Calu3 (cell line): ENCODE measurements around the gene NHLRC4. TPM values are rescaled to one million over a fixed set of nuclear protein-coding genes. Genes with fewer than 3 reads are reported as not detected.

Source experiments
- BruUV-seq: library from RNA; stranded (reverse); fragments of 400-500 nt; replicated peaks from 2 replicates; lab custom pipeline; 2021; lab: Mats Ljungman, UMichigan
- CTCF ChIA-PET: fragments of 300-600 bp; sonication (Branson Sonifier 250); formaldehyde crosslinking; loops from one replicate; lab custom pipeline; 2022; ENCODE audit warnings: antibody characterized with exemption; lab: Charles Lee
- DNase-seq: peaks from one replicate; pipeline ENCODE4 v3.0.0; 2022
- H3K27ac Mint-ChIP-seq: one replicate; pipeline ENCODE4 v1.8.0; 2022; ENCODE audit warnings: mixed read lengths; ENCODE audit not compliant: unreplicated experiment
- H3K27me3 Mint-ChIP-seq: one replicate; pipeline ENCODE4 v1.8.0; 2022; ENCODE audit warnings: mixed read lengths; ENCODE audit not compliant: unreplicated experiment
- H3K36me3 Mint-ChIP-seq: one replicate; pipeline ENCODE4 v1.8.0; 2022; ENCODE audit warnings: mild to moderate bottlenecking, moderate library complexity, mixed read lengths; ENCODE audit not compliant: insufficient read depth, unreplicated experiment
- H3K4me1 Mint-ChIP-seq: one replicate; pipeline ENCODE4 v1.8.0; 2022; ENCODE audit warnings: mild to moderate bottlenecking, low read depth, mixed read lengths; ENCODE audit not compliant: unreplicated experiment
- H3K4me3 Mint-ChIP-seq: one replicate; pipeline ENCODE4 v1.8.0; 2022; ENCODE audit warnings: mild to moderate bottlenecking, low read depth, moderate library complexity, mixed read lengths; ENCODE audit not compliant: unreplicated experiment
- H3K9me3 Mint-ChIP-seq: one replicate; pipeline ENCODE4 v1.8.0; 2022; ENCODE audit warnings: low read depth, mixed read lengths; ENCODE audit not compliant: unreplicated experiment
- intact Hi-C: fragments of 100-400 bp; cut with micrococcal nuclease; formaldehyde crosslinking; loops from one replicate; pipeline ENCODE4 v1.10.0; 2022; ENCODE audit not compliant: unreplicated experiment
- total RNA-seq: library from RNA; stranded (reverse); gene quantifications from 2 replicates; pipeline ENCODE4 v1.2.3, GENCODE V29; 2022
- TF ChIP-seq, protein P1 (sequence below): fragments of 200-600 bp; IDR thresholded peaks from one replicate; pipeline ENCODE4 v1.8.0; 2022; ENCODE audit warnings: antibody characterized with exemption; ENCODE audit not compliant: unreplicated experiment

Gene NHLRC4
- total RNA-seq, 1 experiment from 2014 or later: not detected

DNA sequence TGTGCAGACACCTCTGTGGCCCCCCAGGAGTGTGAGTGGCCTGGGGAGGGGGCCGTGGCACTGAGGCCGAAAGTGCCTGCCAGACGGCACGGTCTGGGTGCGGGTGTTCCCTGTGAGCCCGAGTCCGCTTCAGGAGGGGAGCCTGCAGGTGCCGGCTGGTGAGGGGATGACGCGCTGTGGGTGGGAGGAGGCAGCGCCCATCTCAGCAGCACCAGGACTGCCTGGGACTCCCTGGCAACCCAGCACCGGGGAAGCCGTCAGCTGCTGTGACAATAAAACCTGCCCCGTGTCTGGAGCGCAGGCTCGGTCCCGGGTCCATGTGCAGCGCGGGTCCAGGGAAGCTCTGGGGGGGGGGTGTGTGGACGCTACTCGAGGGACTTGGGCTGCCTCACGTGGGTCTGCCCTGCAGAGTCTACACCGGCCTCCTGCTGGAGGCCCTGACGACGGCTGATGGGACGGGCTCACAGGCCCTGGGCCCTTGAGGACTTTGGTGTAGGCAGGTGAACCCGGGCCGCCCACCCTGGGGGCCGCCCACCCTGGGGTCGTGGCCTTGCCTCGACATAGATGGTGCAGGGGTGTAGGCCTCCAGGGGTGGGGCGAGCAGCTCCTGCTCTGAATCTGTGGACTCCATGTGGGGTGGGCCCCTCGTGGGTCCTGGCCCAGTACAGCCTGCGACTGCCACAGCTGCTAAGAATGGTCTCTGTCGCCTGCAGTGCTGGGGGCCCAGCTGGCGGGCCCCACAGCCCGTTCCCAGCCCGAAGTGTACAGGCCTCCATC lies 17.2 kb downstream of the NHLRC4 start:
- no peak overlapping the region for H3K4me3 Mint-ChIP-seq
- H3K27me3 Mint-ChIP-seq: no peaks in the 10 kb centered on the region
- TF ChIP-seq, protein P1, sequence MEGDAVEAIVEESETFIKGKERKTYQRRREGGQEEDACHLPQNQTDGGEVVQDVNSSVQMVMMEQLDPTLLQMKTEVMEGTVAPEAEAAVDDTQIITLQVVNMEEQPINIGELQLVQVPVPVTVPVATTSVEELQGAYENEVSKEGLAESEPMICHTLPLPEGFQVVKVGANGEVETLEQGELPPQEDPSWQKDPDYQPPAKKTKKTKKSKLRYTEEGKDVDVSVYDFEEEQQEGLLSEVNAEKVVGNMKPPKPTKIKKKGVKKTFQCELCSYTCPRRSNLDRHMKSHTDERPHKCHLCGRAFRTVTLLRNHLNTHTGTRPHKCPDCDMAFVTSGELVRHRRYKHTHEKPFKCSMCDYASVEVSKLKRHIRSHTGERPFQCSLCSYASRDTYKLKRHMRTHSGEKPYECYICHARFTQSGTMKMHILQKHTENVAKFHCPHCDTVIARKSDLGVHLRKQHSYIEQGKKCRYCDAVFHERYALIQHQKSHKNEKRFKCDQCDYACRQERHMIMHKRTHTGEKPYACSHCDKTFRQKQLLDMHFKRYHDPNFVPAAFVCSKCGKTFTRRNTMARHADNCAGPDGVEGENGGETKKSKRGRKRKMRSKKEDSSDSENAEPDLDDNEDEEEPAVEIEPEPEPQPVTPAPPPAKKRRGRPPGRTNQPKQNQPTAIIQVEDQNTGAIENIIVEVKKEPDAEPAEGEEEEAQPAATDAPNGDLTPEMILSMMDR: no peak
- no peak for DNase-seq
- no peaks in the 10 kb centered on the region for H3K9me3 Mint-ChIP-seq
- H3K27ac Mint-ChIP-seq: no peak overlapping the region
- BruUV-seq: no TSS peak
- intact Hi-C loops: no loop called here
- H3K36me3 Mint-ChIP-seq: peaks cover 78% of the 10 kb centered on the region
- CTCF ChIA-PET: interaction anchor here (0.6 kb wide), 1 partner anchor 126 kb away, joined by 3 read pairs; no protein-coding TSS in a partner anchor
- peaks cover 24% of the 10 kb centered on the region for H3K4me1 Mint-ChIP-seq

DNA sequence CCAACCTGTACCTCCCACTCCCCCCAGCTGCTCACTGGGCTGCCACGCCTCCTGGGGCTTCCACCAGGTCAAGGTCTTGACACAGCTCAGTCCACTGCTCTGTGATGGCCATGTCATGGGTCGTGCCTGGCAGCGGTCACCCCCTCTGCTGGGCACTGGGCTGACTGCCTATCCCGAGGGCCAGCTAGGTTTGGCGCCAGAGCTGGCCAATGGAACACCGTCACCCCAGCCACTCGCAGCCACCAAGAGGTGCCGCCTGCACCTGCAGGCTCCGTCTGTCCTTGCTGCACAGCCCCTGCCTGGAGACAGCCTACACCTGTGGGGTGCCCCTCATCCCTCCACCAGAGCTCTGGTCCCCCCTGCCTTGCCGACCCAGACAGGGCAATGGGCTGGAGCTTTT lies 18.5 kb downstream of the NHLRC4 start:
- CTCF ChIA-PET: interaction anchor here (0.8 to 1.0 kb wide), 2 partner anchors 8 to 58 kb away, joined by 3 to 4 read pairs; no protein-coding TSS in a partner anchor
- Mint-ChIP-seq H3K4me1 (peaks cover 25% of the 10 kb centered on the region), H3K36me3 (peaks cover 89% of the 10 kb centered on the region), H3K9me3 (no peaks in the 10 kb centered on the region), H3K27me3 (no peaks in the 10 kb centered on the region), H3K27ac (peak overlapping the region; percentile 97), H3K4me3 (no peak overlapping the region)
- TF ChIP-seq, protein P1: peak; percentile 35
- BruUV-seq: no TSS peak
- intact Hi-C loops: no loop called here
- DNase-seq: peak; percentile 82

DNA sequence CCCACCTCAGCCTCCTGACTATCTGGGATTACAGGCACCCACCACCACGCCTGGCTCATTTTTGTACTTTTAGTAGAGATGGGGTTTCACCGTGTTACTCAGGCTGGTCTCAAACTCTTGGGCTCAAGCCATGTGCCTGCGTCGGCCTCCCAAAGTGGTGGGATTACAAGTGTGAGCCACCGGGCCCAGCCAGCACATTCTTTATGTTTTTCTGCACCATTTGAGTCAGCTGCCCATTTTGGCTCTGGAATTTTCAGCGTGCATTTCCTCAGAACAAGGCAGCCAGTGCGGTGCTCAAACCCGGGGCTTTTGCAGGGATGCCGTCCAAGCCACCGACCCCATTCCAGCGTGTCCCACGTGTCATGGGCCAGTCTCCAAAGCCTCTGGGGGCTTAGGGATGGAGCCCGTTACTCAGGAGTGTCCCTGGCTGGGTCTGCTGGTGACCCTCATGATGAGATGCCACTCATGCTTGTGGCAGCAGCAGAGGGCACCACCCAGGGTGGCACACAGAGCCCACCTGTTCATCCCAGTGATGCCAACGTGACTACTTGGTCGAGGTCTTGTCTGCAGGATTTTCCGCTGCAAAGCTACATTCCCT lies 19.3 kb downstream of the NHLRC4 start:
- no peak overlapping the region for H3K4me3 Mint-ChIP-seq
- TSS peak; percentile 40 for BruUV-seq

More for the DNA sequence above, 19.3 kb downstream of the NHLRC4 start:
- no peaks in the 10 kb centered on the region for H3K27me3 Mint-ChIP-seq
- no peak for DNase-seq
- TF ChIP-seq, protein P1: no peak
- no peaks in the 10 kb centered on the region for H3K9me3 Mint-ChIP-seq
- peaks cover 94% of the 10 kb centered on the region for H3K36me3 Mint-ChIP-seq
- H3K27ac Mint-ChIP-seq: peak overlapping the region; percentile 97
- H3K4me1 Mint-ChIP-seq: peaks cover 33% of the 10 kb centered on the region
- intact Hi-C loops: no loop called here
- CTCF ChIA-PET: interaction anchor here (0.8 to 1.0 kb wide), 2 partner anchors 7 to 59 kb away, joined by 3 to 4 read pairs; no protein-coding TSS in a partner anchor
